Activated CD4-positive, CD25-positive, alpha-beta regulatory T cell treated with anti-CD3 and anti-CD28 coated beads, Interleukin-2, amount 50 U/mL, for 16 hours (primary cell): ENCODE measurements around the gene RGS1.

ENCODE experiments used
- DNase-seq: peaks from one replicate; pipeline ENCODE4 v3.0.0-alpha.2; 2020; ENCODE audit warnings: low read depth, low spot score

Gene RGS1

DNA sequence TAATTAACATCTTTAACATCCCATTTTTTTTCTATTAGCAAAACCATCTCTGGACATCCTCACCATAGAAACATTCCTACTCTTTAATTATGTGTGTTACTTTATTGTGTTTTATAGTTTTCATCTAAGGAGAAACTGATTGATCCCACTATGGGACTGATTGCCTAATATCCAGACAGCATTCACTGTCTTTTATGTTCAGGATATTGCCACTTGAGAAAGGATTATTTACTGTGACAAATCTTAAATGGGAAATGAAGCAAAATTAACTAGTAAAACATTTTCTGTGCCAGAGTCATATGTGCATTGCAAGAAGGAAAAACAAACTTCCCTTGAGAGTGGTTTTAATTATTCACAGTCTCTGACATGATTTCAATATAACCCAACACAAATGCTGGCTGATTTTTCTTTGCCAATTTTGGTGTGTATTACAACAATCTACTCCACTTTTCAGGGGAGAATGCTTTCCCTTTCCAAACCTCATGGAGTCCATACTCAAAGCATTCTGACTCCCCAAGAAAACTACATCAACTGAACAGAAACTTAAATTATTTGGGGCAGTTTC lies 44.6 kb downstream of the RGS1 start:
- no peak for DNase-seq

- no peak for DNase-seq
These were observed 51.0 kb downstream of the RGS1 start for GRCh38 chr1:192626366-192627179.

DNA sequence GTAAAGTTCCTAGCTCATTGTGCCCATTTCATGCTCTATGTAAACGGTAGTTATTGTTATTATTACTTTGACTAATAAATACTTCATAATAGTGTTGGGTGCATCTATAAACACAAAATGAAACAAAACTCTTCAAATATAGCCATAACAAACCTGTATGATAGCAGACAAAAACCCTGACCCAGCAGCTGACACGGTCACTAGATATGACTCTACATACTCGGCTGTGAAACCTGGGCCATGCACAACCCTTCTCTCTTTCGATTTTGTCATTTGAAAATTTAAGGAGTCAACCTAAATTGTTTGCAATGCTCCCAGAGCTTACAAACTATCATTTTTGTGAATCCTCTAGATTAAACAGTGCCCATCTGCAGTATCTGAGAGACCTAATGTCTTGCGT lies 52.3 kb downstream of the RGS1 start:
- DNase-seq: no peak

DNA sequence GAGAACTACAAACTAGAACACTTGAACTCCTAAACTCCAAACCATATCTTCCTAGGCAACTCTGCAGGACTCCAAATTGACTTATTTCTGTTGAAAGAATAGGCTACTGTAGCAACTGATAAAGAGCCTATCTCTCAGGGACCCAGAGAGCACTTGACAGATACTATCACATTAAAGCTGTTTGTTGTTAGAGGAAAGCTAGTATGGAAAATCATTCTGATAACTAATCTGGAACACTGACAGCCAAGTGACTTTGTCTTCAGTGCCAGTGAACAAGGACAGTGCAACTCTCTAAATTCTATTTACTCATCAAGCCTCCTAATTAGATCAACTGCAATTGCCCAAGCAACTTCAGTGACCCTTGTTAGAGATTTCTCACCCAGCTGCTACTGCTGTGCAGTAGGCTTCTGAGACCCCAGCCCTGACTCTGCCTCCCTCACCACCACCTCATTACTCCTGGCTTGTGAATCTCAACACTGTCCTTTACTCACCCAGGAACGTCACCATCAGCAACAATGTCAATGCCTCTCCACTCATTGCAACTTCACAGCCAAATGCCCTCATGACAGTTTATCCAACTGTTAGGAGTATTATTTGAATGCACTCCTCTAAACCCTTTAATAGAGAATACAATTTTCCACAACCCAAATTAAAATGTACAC lies 53.0 kb downstream of the RGS1 start:
- no peak for DNase-seq

DNA sequence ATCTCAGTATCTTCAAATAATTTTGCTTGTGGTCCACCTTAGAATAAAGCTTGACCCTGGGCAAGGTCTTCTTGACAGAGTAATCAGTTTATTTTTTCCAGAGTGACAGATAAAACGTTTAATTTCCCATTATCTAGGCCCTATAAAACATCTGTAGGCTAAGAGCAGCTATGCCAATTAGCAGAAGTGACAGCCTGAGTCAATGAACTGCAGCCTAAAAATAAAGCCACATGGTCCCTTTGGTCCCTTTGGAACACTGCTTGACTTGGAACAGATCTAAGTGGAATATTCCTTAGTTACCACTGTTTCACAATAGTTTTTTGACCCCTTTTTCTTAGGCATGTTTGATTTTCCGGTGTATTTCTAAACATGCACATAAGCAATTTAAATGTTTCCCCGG lies 54.0 kb downstream of the RGS1 start:
- no peak for DNase-seq
